Peyer's patch (tissue), 4 donors: Measurements from ENCODE around the gene SEBOX. TPM values are rescaled to one million over a fixed set of nuclear protein-coding genes. Genes with fewer than 3 reads are reported as not detected.

ENCODE experiments used
- DNase-seq, 3 donors: peaks; one replicate each; pipeline ENCODE4 v3.0.0-alpha.2; 2017 to 2019
- H3K27ac ChIP-seq, 4 donors: fragments of 200-600 bp; sonication (generic); one replicate each; pipeline ENCODE4 v1.5.1; 2016 to 2019
- H3K27me3 ChIP-seq, 2 donors: fragments of 200-600 bp; sonication (generic); one replicate each; pipeline ENCODE4 v1.5.1; 2019
- H3K36me3 ChIP-seq, 3 donors: fragments of 200-600 bp; sonication (generic); one replicate each; pipeline ENCODE4 v1.5.1; 2016 to 2019
- H3K4me1 ChIP-seq, 4 donors: fragments of 200-600 bp; sonication (generic); one replicate each; pipeline ENCODE4 v1.5.1; 2016 to 2019
- H3K4me3 ChIP-seq, 4 donors: fragments of 200-600 bp; sonication (generic); 1 replicate in 3 of 4; 2 replicates in 1 of 4; pipeline ENCODE4 v1.5.1; 2016 to 2019; ENCODE audit warnings: mild to moderate bottlenecking in 1 of 4
- H3K9me3 ChIP-seq, 4 donors: fragments of 200-600 bp; sonication (generic); one replicate each; pipeline ENCODE4 v1.5.1; 2016 to 2019; ENCODE audit warnings: mild to moderate bottlenecking in 1 of 4
- CTCF ChIP-seq, 6 experiments: fragments of 450-650 bp in 4 of 6; fragments of 200-600 bp in 2 of 6; sonication (generic) in 1 of 6; IDR thresholded peaks; one replicate each; pipeline ENCODE4 v1.5.1; 2017 to 2019; ENCODE audit warnings: antibody characterized with exemption in 6 of 6, mild to moderate bottlenecking in 3 of 6, moderate library complexity in 1 of 6
- POLR2A ChIP-seq, 2 donors: fragments of 450-650 bp; IDR thresholded peaks; one replicate each; pipeline ENCODE4 v1.5.1; 2017; ENCODE audit warnings: antibody characterized with exemption in 2 of 2, mild to moderate bottlenecking in 2 of 2, moderate library complexity in 2 of 2
- total RNA-seq, 4 donors: library from RNA; depleted of rRNA; stranded (reverse); fragments of >200 nt; gene quantifications; one replicate each; pipeline ENCODE4 v1.1.0, GENCODE V29; 2016

Gene SEBOX
- total RNA-seq, 4 donors from 2014 or later: not detected

DNA sequence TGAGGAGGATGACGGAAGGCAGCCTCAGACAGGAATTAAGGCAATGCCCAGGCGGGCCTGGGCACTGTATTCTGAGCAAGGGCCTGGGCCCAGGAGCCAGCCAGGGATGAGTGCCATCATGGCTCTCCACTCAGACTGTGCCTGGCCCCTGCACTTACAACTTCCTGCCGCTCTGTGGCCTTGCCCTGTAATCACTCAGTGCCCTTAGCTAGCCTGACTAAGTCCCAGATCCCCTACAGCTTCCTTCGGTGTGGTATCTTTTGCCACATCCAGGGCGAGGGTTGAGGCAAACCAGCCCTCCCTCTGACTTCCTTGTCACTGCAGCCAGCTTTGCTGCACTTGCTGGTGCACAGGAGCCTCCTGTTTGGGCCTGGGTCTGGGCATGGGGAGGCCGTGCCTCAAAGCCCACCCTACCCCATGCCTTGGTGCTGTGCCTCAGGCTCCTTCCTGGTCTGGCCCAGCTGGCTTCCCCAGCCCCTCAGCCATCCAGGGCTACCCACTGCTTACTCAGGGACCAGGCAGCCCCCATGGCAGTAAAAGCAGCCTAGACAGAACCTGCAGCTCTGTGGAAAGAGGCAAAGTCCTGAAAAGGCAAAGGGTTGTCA is 31.7 kb upstream of the SEBOX start:
- no peak for DNase-seq
- peaks cover 0 to 40% (median 2%) of the 10 kb centered on the region in 3 donors for H3K36me3 ChIP-seq
- no peaks in the 10 kb centered on the region for H3K27me3 ChIP-seq
- no peaks in the 10 kb centered on the region for H3K4me1 ChIP-seq
- no peak overlapping the region for H3K4me3 ChIP-seq
- TF ChIP-seq POLR2A (IDR thresholded peaks at IDR 0.05): no peak
- no peak for TF ChIP-seq CTCF (IDR thresholded peaks at IDR 0.05)
- H3K9me3 ChIP-seq: no peaks in the 10 kb centered on the region
- H3K27ac ChIP-seq: no peak overlapping the region

GRCh38 chr17:28395968-28396367 is 31.0 kb upstream of the SEBOX start:
- Histone ChIP-seq H3K4me1 (no peaks in the 10 kb centered on the region), H3K27me3 (no peaks in the 10 kb centered on the region), H3K36me3 (peaks cover 0 to 44% (median 2%) of the 10 kb centered on the region in 3 donors), H3K27ac (no peak overlapping the region), H3K4me3 (no peak overlapping the region), H3K9me3 (no peaks in the 10 kb centered on the region)
- TF ChIP-seq CTCF (IDR thresholded peaks at IDR 0.05): no peak
- TF ChIP-seq POLR2A (IDR thresholded peaks at IDR 0.05): no peak
- DNase-seq: no peak

DNA sequence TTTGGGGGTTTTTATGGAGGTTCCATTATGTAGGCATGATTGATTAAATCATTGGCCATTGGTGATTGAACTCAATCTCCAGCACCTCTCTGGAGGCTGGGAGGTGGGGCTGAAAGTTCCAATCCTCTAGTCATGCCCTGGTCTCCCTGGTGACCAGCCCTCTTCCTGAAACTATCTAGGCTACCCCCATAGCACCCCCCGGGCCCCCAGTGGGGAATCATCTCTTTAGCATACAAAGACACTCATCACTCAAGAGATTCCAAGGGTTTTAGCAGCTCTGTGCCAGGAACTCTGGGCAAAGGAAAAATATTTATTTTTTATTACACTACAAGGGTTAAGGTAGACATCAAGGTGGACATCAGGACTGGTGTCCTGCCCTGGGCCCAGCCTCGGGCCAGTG is 30.4 kb upstream of the SEBOX start:
- H3K27ac ChIP-seq: no peak overlapping the region
- H3K9me3 ChIP-seq: no peaks in the 10 kb centered on the region
- no peaks in the 10 kb centered on the region for H3K4me1 ChIP-seq
- TF ChIP-seq CTCF (IDR thresholded peaks at IDR 0.05) (no peak), POLR2A (IDR thresholded peaks at IDR 0.05) (no peak)
- H3K4me3 ChIP-seq: no peak overlapping the region
- no peaks in the 10 kb centered on the region for H3K27me3 ChIP-seq
- no peak for DNase-seq
- H3K36me3 ChIP-seq: peaks cover 0 to 49% (median 2%) of the 10 kb centered on the region in 3 donors

- Histone ChIP-seq H3K36me3 (peaks cover 0 to 58% (median 2%) of the 10 kb centered on the region in 3 donors), H3K27ac (no peak overlapping the region), H3K27me3 (no peaks in the 10 kb centered on the region), H3K4me3 (no peak overlapping the region), H3K9me3 (no peaks in the 10 kb centered on the region), H3K4me1 (no peaks in the 10 kb centered on the region)
- TF ChIP-seq CTCF (IDR thresholded peaks at IDR 0.05): no peak
- TF ChIP-seq POLR2A (IDR thresholded peaks at IDR 0.05): no peak
- DNase-seq: no peak
These were observed 29.5 kb upstream of the SEBOX start for GRCh38 chr17:28394337-28395116.

GRCh38 chr17:28392491-28392890 is 27.5 kb upstream of the SEBOX start:
- DNase-seq: no peak
- no peaks in the 10 kb centered on the region for H3K9me3 ChIP-seq
- TF ChIP-seq CTCF (IDR thresholded peaks at IDR 0.05): no peak
- no peak for TF ChIP-seq POLR2A (IDR thresholded peaks at IDR 0.05)
- H3K36me3 ChIP-seq: peaks cover 0 to 75% (median 2%) of the 10 kb centered on the region in 3 donors
- no peaks in the 10 kb centered on the region for H3K4me1 ChIP-seq
- H3K4me3 ChIP-seq: no peak overlapping the region
- H3K27me3 ChIP-seq: no peaks in the 10 kb centered on the region
- no peak overlapping the region for H3K27ac ChIP-seq
